ENCODE results near the gene HSPA4.
A peak's percentile ranks its signal among the peaks of the same experiment; 100 is the strongest.

HSPA4 gene

DNA sequence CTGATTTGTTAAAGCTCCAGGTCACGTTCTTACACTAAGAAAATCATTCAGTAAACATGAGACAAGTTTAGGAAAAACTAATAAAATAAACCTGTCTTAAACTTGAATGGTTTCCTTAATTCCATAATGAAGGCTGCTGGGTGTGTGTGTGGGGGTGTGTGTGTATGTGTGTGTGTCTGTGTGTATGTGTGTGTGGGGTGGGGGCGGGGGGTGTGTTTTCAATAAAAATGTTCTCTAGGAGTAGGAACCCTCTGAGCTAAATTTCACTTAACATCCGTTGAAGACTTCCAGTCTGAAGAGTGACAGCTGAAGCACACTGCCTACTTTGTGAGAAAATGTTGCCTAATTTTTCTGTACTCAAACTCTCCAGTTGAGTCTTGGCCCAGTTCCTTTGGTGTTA, 54.5 kb downstream of the HSPA4 start:
- no peak for DNase-seq
- ATAC-seq: no peak

DNA sequence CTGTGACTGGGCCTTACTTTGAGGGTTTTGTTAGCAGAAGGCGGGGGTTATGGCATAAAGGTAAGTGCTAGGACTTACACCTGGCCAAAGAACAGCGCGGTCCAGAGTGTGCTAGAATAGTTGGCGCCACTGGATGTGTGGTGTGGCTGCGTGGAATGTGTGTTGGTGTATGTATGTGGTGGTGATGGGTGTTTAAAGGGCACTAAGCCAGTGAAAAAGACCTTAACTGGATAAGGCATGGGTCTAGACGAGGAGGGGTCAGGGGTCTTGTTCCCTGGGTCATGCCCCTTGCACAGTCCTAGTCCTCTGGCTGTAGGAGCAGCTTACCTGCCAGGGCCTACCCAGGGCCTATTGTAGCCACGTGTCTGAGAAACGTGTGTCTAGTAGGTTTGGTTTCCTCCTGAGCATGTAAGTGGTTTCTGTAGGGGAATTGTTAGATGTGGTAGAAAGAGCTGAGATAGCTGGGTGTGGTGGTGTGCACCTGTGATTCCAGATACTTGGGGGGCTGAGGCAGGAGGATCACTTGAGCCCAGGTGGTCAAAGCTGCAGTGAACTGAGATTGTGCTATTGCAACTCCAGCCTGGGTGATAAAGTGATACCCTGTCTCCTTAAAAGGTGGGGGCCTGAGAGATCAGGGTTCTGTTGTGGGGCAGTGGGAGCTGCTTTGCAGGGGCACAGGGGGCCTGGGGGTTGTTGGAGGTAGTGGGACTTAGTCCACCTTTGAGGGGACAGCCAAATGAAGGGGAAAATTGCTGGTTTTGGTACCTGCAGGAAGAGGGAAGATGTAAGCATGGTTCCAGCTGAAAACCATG, 55.2 kb downstream of the HSPA4 start:
- DNase-seq: no peak
- ATAC-seq: peak; percentile 25

DNA sequence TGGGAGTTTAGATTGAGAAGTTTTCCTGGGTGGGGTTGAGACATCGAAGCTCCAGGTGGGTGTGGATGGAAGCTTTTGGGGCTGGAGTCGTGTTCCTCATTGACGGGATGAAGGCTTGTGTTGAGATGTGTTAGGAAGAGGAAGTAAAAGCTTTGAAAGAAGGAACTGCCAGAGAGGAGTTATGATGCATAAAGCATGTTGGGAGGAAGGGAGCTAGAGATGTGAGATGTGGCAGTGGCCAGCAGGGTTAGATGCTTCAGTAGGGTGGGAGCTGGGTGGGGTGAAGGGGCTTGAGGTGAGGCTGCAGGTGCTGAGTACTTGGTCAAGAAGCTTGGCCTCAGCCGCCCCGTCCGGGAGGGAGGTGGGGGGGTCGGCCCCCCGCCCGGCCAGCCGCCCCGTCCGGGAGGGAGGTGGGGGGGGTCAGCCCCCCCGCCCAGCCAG, 56.7 kb downstream of the HSPA4 start:
- DNase-seq (no peak), ATAC-seq (no peak)

DNA sequence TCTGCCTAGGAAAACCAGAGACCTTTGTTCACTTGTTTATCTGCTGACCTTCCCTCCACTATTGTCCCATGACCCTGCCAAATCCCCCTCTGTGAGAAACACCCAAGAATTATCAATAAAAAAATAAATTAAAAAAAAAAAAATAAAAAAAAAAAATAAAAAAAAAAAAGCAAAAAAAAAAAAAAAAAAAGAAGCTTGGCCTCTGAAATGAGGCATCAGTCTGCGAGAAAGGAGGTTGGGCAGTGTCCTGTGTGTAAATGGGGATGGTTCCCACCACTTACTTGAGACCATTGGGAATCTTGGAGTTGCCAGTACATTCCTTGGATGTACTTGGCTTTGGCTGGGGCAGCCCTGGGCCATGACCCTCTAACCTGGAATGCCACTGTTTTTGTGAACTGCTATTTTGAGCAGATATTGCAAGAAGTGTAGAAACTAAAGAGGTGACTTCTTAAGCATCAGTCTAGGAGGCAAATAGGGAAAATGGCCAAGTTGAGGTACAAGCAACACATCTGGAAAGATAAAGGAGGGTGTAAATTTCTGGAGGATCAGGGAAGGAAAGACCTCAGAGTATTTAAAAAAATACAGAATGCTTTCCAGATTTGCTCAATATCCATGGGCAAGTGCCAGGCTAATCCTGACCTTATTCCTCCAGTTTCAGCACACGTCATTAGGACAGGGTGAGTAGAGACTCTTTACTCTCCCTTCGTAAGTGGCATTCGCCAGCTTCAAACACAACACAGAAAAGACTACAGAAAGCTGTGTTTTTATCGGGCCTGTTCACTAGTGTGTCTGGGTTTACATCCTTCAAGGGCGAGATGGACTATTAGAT, 58.1 kb downstream of the HSPA4 start:
- ATAC-seq (no peak), DNase-seq (no peak)

DNA sequence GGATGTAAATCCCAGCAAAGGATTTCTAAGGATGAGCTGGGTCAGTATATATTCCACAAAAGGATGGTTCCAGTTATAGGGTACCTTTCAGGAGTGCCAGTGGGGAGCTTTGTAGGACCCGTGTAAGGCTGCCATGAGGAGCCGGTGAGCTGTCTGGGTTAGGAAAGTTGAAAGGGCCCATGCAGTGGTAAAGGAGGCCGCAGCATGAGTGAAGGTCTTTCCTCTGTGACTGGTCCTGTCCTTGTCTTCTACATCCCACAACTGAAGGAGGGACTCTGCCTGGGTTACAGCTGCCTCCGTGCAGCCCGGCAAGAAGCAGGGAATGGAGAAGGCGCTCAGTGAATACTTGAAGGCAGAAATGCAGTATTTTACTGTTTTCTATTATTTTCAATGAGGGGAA, 58.9 kb downstream of the HSPA4 start:
- DNase-seq: no peak
- no peak for ATAC-seq

DNA sequence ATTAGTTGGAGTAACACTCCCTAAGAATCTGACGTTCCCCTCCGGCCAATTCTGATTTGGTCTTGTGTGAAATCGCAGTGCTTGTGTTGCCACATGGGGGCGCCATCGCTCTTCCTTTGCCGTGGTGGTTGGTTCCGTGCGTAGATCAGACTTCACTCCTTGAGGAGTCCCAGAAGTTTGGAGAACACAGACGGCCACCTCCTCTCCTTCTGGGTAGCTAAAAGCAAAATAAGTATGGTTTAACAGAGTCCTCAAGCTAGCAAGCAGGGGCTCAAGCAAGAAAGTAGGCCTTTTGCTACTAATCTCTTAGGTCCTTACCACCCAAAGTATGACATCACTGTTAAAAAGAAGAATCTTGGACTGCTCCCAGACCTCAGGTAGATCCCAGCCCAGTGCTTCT, 59.5 kb downstream of the HSPA4 start:
- peak; percentile 84 for DNase-seq
- ATAC-seq: peak; percentile 66

DNA sequence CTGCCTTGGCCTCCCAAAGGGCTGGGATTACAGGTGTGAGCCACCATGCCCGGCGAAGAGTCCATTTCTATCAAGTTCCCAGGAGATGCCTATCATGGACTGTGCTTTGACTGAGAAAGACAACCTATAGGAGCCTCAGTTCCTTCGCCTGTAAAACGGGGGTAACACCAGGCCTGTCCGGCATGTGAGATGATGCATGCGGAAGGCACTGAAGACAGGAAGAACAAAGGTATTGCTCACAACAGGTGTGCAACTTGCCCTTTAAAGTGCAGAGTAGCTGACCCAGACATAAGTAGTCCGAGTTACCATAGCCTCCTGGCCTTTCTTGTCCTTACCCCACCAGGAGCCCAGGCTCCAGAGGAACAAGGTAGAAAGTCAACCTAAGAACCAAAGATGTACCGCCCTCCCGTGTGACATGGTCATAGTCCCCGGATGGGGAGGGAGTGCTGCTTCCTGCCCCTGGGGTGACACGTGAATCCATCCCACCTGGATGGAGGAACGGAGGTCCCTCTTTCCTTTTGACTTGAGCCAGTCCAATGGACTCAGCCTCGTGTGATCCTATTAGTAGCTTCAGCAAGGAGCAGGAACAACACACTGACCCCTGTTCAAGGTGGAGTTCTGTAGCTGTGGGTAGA, 60.3 kb downstream of the HSPA4 start:
- ATAC-seq (no peak), DNase-seq (no peak)

DNA sequence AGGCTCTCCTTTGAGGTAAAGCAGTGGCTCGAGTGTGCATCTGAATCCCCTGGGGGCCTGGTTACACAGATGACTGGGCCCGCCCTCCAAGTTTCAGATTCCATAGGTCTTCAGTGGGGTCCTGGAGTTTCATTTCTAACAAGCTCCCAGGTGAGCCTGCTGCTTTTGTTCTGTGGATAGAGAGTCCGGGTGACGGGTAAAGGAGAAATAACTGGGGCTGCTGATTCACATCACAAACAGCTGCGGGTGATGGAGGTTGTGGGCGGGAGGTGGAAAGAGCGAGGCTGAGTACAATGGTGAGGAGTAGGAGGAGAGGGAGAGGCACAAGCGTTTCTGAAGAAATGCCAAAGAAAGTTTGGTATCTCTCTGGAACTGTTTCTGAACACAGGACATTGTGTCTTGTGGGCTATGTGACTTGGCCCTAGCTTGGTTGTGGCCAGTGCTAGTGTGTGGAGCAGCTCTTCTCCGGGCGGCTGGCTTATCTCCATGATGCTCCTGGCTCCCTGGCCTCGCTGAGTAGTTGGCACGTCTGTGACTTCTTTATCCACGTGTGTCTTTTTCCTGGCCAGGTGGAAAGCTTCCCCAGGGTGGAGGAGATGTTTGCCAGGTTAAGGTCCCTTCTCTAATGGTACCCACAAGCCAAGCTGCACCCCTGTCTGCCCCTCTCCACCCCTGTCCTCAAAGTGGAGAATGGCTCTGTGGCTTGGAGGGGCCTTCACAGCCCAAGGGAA, 61.7 kb downstream of the HSPA4 start:
- DNase-seq: peak; percentile 61
- peak; percentile 86 for ATAC-seq

DNA sequence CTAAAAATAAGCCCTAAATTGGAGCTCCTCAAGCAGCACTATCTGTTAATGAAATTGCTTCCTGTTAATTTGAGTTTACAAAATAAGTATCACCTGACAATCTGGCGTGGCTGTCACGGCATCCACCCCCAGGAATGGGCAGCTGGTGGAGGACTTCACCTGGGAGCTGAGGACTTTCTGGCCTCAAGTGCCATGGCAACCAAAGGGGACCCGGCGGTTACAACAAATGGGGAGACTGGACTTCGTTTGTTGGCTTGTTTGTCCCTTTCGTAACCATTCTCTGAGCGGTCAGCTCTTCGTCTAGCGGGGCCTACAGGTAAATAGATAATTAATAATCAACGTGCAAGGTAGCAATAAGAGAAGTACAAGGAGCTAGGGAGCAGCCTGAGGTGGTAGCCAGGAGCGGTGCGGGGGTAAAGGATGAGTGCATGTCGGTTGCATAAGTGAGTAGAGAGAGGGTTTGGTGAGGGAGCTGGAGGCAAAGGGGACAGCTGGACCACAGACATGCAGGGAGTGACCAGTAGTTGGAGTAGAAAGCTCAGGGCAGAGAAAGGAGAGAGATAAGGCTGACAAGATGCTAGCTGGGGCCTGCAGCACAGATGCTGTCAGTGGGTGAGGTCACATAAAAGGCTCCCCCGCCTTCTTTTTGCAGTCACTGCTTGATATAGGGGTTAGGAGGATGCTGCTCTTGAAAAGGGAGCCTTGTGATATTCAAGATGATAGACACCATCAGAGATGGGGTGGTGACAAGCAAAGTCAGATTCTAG, 62.5 kb downstream of the HSPA4 start:
- DNase-seq (no peak), ATAC-seq (no peak)

DNA sequence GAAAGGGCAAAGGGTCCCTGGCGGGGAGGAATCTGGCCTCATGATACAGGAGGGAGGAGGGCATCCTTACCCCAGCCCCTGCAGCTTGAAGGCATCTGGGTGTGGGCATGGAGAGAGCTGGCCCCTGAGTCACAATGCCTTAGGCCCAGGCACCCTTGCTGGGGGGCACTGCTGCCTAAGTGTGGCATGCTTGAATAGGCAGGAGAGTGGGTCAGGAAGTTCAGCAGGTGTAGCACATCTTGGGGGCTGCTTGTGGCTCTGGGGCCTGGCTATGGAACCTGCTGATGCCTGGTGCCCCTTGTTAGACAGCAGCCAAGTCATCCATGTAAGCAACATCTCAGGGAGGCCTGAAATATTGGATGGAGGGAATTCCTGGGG, 63.1 kb downstream of the HSPA4 start:
- ATAC-seq (no peak), DNase-seq (no peak)

DNA sequence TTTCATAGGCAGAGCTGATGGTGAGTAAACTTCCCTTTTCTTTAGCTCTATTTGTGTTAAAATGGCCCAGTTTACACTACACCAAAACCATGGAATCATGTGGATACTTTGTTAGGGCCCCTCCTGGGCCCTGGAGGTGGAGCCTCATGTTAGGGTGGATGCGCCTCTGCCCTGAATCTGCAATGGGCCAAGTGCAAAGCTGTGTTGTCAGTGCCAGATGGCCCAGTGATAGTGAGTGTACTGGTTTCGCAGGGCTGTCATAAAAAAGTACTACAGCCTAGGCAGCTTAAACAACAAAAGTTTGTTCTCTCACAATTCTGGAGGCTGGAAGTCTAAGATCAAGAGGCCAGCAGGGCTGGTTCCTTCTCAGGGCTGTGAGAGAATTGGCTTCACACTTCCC, 64.8 kb downstream of the HSPA4 start:
- no peak for ATAC-seq

DNA sequence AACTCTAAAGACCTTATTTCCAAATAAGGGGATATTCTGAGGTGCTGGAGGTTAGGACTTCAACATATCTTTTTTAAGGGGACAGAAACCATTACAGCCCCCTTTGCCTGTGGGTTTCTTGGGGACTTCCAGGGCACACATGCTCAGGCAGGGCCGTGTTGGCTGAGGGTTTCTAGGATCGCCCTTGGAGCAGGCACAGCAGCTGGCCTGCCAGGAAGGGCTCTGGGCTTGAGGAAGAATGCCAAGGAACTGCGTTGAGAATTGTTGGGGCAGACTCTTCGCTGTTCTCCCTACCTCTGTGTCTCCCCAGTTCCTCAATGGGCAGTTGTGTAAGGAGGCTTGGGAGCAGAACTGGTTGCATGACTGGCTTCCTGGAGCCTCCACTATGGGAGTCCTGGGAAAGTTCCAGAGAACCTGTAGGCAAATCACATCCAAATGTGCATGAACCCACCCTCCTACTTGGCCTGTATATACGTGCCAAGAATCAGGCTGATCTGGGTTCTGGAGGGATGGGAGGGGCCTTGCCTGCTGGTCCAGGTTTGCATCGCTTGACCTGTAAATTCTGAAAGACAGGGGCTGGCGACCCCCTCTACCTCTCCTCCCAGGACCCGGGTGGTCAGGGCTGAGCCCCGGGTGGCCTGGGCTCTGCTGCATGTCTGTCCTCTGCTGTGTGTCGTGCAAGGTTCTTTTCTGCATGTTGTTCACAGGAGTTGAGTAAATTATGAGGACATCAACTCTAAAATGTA, 65.5 kb downstream of the HSPA4 start:
- DNase-seq (no peak), ATAC-seq (no peak)

More for the DNA sequence above, 64.8 kb downstream of the HSPA4 start:
- no peak for DNase-seq

DNA sequence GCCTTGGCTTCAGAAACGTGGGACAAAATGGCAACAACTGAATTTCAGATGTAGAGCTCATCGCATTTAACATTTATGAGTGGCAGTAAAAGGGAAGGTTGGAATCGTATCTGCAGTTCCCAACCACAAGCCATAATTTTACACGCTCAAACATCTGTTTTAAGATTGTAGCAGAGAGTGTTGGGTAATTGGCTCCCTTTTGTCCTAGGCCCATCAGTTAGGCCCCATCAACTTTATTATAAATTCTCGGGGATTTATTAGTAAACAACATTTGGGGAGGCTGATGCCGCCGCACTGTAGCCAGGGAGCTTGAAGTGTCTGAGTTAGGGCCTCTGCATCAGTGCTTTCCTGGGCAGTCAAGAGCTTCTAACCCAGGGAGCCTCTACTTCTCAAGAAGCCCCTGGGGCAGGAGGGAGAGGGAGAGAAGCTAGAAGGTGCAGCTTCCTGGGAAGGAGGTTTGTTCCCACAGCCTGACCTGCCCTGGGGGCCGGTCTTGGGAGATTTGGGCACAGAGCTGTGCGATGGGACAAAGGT, 66.2 kb downstream of the HSPA4 start:
- DNase-seq: no peak

DNA sequence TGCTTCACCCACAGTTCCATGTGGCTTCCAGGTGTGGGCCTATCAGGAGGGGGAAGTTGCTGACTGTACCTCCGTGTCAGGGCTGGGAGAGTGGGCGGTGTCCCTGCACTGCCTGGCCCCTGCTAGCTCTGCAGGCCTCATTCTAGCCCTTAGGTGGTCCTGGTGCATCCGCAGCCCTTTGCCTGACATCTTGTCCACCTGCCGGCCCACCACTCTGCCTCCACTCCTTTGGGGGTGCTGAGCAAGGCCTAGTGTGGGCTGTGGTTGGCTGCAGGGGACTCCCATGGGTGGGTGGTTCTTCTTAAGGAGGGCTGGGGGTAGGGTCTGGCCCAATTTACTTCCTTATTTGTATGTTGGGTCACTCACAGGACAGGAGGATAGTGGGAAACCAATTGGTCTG, 66.9 kb downstream of the HSPA4 start:
- ATAC-seq (no peak), DNase-seq (no peak)

More for the DNA sequence above, 66.2 kb downstream of the HSPA4 start:
- ATAC-seq: no peak

DNA sequence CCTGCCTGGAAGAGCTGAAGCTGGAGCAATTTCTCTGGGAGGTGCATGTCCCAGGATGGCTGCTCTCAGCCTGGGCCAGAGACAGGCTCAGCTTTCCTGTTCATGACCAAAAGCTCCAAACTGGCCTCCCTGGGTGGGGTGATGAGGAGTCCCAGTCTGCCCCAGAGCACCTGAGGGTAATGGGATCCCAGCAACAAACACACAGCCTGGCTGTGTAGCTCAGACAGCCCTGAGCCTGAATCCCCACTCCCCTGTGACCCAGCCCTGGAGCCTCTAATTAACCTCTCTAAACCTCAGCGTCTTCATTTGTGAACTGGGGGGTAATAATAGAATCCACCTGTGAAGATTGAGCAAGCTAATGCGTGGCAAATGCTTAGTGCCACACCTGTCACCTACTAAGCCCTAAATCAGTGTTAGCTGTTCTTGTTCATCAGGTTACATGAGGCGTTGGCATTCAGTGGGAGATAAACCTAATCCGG, 67.5 kb downstream of the HSPA4 start:
- no peak for DNase-seq
- no peak for ATAC-seq

DNA sequence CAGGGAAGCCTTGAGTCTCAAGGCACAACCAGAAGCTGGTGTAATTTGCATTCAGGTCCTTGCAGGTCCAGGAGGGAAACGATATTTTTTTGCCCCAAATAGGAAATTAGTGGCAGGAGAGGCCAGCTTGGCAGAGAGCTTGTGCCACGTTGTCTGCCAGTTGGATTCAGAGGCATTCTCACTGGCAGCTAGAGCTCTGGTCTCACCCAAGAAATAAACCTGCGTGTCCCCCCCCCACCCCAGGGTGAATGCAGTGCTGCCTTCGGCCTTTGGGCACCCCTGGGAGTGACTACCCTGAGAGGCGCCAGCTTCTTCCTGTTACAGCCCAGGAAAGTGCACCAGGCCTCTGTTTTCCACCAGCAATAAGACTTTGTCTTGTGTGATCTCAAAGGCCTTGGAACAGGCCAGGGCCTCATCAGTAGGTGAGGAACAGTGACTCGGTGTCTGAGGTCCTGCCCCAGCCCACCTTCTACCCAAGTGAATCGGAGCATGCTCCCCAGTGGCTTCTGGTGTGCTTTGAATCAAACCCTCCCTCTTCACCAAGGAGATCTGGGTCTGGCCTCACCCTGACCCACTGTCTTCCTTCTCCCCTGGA, 68.4 kb downstream of the HSPA4 start:
- DNase-seq: no peak
- ATAC-seq: no peak

DNA sequence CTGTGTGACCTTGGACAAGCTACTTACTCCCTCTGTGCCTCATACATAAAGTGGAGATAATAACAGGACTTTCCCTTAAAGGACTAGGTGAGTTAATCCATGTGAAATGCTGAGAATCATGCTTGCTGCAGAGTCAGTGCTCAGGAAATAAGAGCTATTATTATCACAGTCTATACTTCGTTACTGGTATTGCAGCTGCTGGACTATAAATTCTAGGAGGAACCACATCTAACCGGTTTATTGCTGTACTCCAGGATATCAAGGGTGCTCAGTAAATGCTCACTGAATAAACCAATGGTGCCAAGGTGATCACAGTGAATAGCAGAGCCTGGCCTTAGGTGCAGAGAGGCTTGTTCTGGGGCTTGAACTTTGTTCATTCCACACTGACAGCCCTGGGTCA, 69.3 kb downstream of the HSPA4 start:
- ATAC-seq (no peak), DNase-seq (no peak)

DNA sequence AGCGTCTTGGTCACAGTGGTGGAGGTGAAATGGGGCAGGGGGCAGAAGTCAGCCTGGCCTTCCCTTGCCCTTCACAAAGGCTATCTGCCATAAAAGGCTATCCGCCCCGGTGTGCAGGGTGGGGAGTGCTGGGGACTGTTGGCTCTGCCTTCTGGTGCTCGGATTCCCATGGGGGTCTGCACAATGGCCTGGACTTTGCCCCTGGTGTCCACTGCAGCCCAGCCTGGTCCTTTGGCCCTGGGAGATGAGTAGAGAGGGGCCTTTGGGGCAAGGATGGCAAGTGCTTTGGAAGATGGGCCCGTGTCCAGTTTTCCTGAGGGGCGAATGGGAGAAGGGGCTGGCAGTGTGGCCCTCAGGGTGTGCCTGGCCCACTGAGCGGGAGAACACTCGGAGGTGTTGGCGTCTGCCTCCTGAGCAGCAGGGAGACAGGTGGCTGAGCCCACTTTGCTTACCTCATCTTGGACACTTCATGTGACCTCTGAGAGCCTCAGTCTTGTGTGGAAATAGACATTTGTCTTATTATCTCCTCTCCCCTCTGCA, 69.9 kb downstream of the HSPA4 start:
- ATAC-seq: no peak

DNA sequence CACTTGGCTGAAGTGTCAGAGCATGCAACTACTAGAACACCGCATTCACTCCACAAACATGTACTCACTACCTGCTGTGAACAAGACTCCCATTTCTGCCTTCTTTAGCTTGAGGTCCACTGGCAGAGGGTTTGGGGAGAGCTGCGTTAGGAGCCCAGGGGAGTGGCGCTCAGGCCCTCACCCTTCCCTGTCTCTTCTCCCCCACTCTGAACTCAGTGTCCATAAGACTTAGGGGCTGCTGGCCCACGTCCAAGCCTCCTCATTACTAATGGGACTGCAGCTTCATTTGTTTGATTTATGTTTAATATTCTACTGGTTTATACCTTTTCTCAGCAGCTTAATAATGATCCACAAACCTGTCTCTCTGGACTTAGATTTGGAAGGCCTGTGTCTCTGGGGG, 70.9 kb downstream of the HSPA4 start:
- no peak for DNase-seq
- ATAC-seq: no peak

More for the DNA sequence above, 69.9 kb downstream of the HSPA4 start:
- DNase-seq: no peak

DNA sequence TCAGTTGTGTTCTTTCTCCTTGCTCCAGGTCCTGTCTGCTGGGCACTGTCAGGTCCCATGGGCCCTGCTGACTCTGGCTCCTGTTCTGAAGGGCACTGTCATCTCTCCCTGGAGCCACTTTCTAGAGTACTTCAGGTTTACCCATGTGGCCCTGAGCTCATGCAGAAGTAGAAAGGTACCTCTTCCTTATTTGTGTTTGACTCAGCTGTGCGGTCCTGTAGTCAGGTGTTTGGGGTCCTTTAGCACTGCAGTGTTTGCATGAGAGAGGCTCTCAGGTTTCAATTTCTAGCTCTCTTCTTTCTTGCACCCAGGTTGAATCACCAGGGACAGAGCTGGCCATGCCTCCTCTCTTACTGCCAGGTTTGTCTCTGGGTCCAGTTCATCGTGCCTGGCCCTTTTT, 71.5 kb downstream of the HSPA4 start:
- ATAC-seq (no peak), DNase-seq (no peak)
